ENCODE results near the gene SYNJ2. TPM values are rescaled to one million over a fixed set of nuclear protein-coding genes. Genes with fewer than 3 reads are reported as not detected.
"Not testable (repeated sequence)": the region's sequence is repeated elsewhere in the genome, so short reads cannot be mapped to it uniquely, and the experiment has no call there.

Gene SYNJ2
- total RNA-seq, 4 donors from 2014 or later, result 2.6 to 7.5 (median 5.5) TPM

DNA sequence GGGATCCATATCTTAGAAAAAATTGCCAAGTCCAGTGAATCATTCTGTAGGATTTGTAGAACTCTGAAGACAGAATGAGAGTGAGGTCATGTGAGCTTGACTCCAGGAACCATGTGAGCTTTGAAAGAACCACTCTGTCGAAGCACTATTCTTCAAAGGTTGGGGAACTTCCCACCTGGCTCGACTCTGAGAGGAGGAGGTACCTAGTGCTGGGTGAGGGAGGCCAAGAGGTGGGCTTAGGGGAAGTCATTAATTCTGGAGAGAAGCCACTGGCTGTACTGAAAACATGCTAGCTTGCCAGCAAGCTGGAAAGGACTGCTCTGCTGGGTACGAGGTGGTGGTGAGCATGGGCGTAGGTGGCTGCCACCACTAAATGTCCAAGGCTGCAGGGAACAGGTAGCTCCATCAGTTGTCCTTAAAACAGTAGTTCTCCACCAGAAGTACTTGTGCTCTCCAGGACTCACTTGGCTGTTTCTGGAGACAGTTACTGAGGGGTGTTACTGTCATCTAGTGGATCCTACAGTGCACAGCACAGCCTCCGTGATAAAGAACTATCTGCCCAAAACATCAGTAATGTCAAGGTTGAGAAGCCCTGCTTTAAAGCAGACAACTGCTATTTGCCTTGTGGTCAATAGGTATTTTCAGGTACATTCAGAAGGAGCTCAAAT lies 34.7 kb upstream of the SYNJ2 start:
- DNase-seq (ENCODE audit: low spot score in 2 of 2), result no peak
- no peak for TF ChIP-seq POLR2A (IDR thresholded peaks at IDR 0.05)
- TF ChIP-seq, protein P1, sequence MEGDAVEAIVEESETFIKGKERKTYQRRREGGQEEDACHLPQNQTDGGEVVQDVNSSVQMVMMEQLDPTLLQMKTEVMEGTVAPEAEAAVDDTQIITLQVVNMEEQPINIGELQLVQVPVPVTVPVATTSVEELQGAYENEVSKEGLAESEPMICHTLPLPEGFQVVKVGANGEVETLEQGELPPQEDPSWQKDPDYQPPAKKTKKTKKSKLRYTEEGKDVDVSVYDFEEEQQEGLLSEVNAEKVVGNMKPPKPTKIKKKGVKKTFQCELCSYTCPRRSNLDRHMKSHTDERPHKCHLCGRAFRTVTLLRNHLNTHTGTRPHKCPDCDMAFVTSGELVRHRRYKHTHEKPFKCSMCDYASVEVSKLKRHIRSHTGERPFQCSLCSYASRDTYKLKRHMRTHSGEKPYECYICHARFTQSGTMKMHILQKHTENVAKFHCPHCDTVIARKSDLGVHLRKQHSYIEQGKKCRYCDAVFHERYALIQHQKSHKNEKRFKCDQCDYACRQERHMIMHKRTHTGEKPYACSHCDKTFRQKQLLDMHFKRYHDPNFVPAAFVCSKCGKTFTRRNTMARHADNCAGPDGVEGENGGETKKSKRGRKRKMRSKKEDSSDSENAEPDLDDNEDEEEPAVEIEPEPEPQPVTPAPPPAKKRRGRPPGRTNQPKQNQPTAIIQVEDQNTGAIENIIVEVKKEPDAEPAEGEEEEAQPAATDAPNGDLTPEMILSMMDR (IDR thresholded peaks at IDR 0.05), result peak in 1 of 3 donors; percentile 21
- no peak overlapping the region for H3K4me3 ChIP-seq (ENCODE audit: low read depth, poor library complexity, severe bottlenecking)
- WGBS, 2 donors, result 47% methylated on average over 5 of the region's 5 CpGs
- intact Hi-C loops (cut with DNase I; ENCODE audit: low total_unique reads), result no loop called here

DNA sequence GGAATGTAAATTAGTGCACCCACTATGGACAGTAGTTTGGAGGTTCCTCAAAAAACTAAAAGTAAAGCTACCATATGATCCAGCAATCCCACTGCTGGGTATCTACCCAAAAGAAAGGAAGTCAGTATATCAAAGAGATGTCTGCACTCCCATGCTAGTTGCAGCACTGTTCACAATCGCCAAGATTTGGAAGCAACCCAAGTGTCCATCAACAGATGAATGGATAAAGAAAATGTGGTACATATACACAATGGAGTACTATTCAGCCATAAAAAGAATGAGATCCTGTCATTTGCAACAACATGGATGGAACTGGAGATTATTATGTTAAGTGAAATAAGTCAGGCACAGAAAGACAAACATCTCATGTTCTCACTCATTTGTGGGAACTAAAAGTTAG lies 30.8 kb upstream of the SYNJ2 start:
- DNase-seq (ENCODE audit: low spot score in 2 of 2); intact Hi-C loops (cut with DNase I; ENCODE audit: low total_unique reads); H3K4me3 ChIP-seq (ENCODE audit: low read depth, poor library complexity, severe bottlenecking): not testable (repeated sequence)
- 71 to 88% methylated on average over 1 of the region's 1 CpG for WGBS, 2 donors

DNA sequence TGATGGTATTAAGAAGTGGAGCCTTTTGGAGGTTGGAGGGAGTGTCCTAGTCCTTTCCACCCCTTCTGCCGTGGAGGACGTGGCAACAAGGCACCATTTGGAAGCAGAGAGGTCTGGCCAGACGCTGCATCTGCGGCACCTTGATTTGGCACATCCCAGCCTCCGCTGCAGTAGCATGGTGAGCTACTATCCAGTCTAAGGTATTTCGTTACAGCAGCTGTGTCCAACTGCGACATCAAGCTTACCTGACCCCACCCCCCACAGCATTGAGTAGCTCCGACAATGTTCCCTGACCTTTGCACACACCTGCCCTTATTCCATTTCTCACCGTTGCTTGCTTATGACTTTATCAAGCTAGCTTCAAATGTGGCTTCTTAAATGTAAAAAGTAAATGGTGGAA lies 29.8 kb upstream of the SYNJ2 start:
- 87 to 89% methylated on average over 9 of the region's 9 CpGs for WGBS, 2 donors
- H3K4me3 ChIP-seq (ENCODE audit: low read depth, poor library complexity, severe bottlenecking), result no peak overlapping the region
- DNase-seq (ENCODE audit: low spot score in 2 of 2), result peak in 1 of 2 donors; percentile 70
- intact Hi-C loops (cut with DNase I; ENCODE audit: low total_unique reads), result no loop called here
- TF ChIP-seq POLR2A (IDR thresholded peaks at IDR 0.05), result no peak
- TF ChIP-seq, protein P1 (IDR thresholded peaks at IDR 0.05), result no peak

DNA sequence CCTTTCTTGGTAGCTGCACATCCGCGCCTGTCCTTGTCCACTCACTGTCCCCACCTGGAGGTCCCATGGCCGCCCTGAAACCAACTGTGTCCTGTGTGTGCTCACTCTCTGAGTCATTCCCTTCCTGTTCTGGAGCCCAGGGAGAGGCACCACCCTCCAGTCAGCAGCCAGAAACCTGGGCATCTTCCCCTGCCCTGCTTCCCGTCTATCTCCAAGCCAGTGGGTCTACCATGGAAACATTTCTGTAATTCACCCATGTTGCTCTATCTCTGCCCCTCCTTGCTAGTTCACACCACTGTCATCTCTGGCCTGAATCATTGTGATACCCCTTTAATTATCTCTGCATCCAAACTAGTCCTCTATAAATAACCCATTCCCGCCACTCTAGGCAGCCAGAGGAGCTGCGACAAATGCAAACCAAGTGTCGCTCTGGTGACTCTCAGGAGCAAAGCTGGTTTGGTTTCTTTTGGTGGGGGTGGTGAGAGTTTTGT lies 28.8 kb upstream of the SYNJ2 start:
- DNase-seq (ENCODE audit: low spot score in 2 of 2), result peak in 1 of 2 donors; percentile 72
- WGBS, 2 donors, result 62 to 68% methylated on average over 7 of the region's 7 CpGs
- intact Hi-C loops (cut with DNase I; ENCODE audit: low total_unique reads), result no loop called here
- TF ChIP-seq, protein P1 (IDR thresholded peaks at IDR 0.05), result no peak
- TF ChIP-seq POLR2A (IDR thresholded peaks at IDR 0.05), result no peak
- H3K4me3 ChIP-seq (ENCODE audit: low read depth, poor library complexity, severe bottlenecking), result no peak overlapping the region

DNA sequence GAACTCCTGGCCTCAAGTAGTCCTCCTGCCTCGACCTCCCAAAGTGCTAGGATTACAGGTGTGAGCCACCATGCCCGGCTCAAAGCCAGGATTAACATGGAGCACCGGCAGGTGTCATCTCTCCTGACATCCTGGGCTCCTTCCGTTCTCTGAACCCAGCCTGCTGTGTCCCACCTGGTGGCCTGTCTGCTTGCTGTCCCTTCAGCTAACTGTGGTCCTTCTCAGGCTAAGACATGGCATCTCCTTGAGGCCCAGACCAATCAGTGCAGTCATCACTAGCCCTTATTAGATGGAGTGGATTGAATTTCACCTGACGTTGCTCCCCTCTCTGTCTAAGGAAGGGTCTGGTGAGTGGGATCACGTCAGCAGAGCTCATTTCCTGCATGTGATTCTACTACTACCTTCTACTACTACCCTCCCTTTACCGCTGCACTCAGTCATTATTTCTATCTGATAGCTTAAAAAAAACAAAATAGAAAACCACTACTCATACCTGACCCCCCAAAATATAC lies 28.0 kb upstream of the SYNJ2 start:
- TF ChIP-seq, protein P1 (IDR thresholded peaks at IDR 0.05), result no peak
- no peak for TF ChIP-seq POLR2A (IDR thresholded peaks at IDR 0.05)
- no peak overlapping the region for H3K4me3 ChIP-seq (ENCODE audit: low read depth, poor library complexity, severe bottlenecking)
- intact Hi-C loops (cut with DNase I; ENCODE audit: low total_unique reads), result no loop called here
- 62 to 73% methylated on average over 7 of the region's 7 CpGs for WGBS, 2 donors
- peak in 1 of 2 donors; percentile 76 for DNase-seq (ENCODE audit: low spot score in 2 of 2)

DNA sequence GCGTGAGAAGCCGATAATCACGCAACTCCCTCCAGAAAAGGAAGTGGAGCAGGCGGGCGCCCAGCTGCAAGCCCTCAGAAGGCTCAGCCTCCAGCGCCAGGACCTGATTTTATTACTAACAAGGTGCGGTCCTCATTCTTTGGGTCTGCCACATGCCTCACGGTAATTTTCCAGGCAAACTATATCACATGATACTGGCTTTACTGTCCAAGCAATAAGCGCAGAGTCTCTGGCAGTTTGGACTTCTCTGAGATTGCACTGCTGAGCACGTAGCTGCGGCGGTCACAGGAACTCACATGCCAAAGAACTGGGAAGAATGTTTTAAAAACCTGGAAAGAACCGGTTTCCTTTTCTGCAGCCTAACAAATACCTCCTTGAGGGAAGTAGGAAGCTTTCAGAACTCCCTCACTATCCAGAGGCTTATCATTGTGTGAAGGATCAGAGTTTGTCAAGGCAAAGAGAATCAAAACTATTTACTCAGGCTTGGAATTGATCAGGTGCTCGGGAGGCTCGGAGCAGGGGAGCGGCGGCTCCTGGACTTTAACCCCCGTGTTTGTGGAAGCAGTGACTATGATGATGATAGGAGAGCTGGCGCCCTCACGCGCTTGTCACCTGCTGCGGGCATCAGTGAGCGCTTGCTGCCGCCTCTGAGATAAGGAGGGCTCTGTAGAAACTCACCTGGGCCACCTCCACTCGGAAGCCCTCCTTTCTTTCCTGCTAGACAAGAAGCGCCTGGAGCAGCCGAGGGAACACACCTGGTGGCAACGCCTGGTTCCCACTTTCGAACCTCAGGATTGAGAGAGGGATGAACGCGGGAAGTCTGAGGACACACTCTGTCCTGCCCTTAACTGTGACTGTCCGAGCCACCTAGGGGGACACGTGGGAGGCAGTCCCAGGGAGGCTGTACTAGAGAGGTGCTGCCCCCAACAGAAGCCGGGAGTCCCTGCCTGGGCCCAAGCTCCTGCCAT lies 27.2 kb upstream of the SYNJ2 start:
- DNase-seq (ENCODE audit: low spot score in 2 of 2), result peak in 1 of 2 donors; percentile 78
- intact Hi-C loops (cut with DNase I; ENCODE audit: low total_unique reads), result no loop called here
- TF ChIP-seq POLR2A (IDR thresholded peaks at IDR 0.05), result no peak
- TF ChIP-seq, protein P1 (IDR thresholded peaks at IDR 0.05), result no peak
- no peak overlapping the region for H3K4me3 ChIP-seq (ENCODE audit: low read depth, poor library complexity, severe bottlenecking)
- 40 to 43% methylated on average over 33 to 34 of the region's 34 CpGs for WGBS, 2 donors
